Measurements from ENCODE around the gene CSNK2A3.
"Not testable (repeated sequence)": the region's sequence is repeated elsewhere in the genome, so short reads cannot be mapped to it uniquely, and the experiment has no call there.

Gene CSNK2A3

GRCh38 chr11:11352878-11353277, at the start of gene CSNK2A3:
Gene CSNK2A3, minus strand, starts transcription at chr11:11353250. Its CDS starts 131 bp downstream, at chr11:11353119.
- FAIRE-seq: peak; percentile 48
- DNase-seq (ENCODE audit: insufficient read length, low spot score): not testable (repeated sequence)

GRCh38 chr11:11401960-11402535, 49.0 kb upstream of the CSNK2A3 start:
- FAIRE-seq (no peak), DNase-seq (ENCODE audit: insufficient read length, low spot score) (no peak)

GRCh38 chr11:11400635-11401232, 47.7 kb upstream of the CSNK2A3 start:
- no peak for DNase-seq (ENCODE audit: insufficient read length, low spot score)
- no peak for FAIRE-seq

- DNase-seq (ENCODE audit: insufficient read length, low spot score): no peak
- FAIRE-seq: no peak
These were observed 47.1 kb upstream of the CSNK2A3 start for GRCh38 chr11:11400121-11400520.

GRCh38 chr11:11397781-11398180, 44.7 kb upstream of the CSNK2A3 start:
- FAIRE-seq: no peak
- no peak for DNase-seq (ENCODE audit: insufficient read length, low spot score)

GRCh38 chr11:11397036-11397415, 44.0 kb upstream of the CSNK2A3 start:
- DNase-seq (ENCODE audit: insufficient read length, low spot score) (no peak), FAIRE-seq (no peak)

GRCh38 chr11:11396301-11397035, 43.4 kb upstream of the CSNK2A3 start:
- FAIRE-seq: no peak
- DNase-seq (ENCODE audit: insufficient read length, low spot score): no peak

- FAIRE-seq (no peak), DNase-seq (ENCODE audit: insufficient read length, low spot score) (no peak)
These were observed 42.1 kb upstream of the CSNK2A3 start for GRCh38 chr11:11395126-11395525.

- DNase-seq (ENCODE audit: insufficient read length, low spot score) (no peak), FAIRE-seq (no peak)
These were observed 41.2 kb upstream of the CSNK2A3 start for GRCh38 chr11:11394241-11394640.

- peak; percentile 35 for DNase-seq (ENCODE audit: insufficient read length, low spot score)
- FAIRE-seq: no peak
These were observed 38.9 kb upstream of the CSNK2A3 start for GRCh38 chr11:11391796-11392463.

GRCh38 chr11:11391169-11391568, 38.1 kb upstream of the CSNK2A3 start:
- DNase-seq (ENCODE audit: insufficient read length, low spot score) (no peak), FAIRE-seq (no peak)

- DNase-seq (ENCODE audit: insufficient read length, low spot score) (no peak), FAIRE-seq (no peak)
These were observed 37.2 kb upstream of the CSNK2A3 start for GRCh38 chr11:11390068-11390771.

- no peak for FAIRE-seq
- DNase-seq (ENCODE audit: insufficient read length, low spot score): no peak
These were observed 36.2 kb upstream of the CSNK2A3 start for GRCh38 chr11:11389238-11389637.

GRCh38 chr11:11387622-11388305, 34.7 kb upstream of the CSNK2A3 start:
- DNase-seq (ENCODE audit: insufficient read length, low spot score) (no peak), FAIRE-seq (no peak)

- FAIRE-seq (no peak), DNase-seq (ENCODE audit: insufficient read length, low spot score) (no peak)
These were observed 34.2 kb upstream of the CSNK2A3 start for GRCh38 chr11:11387207-11387606.

GRCh38 chr11:11384829-11385228, 31.8 kb upstream of the CSNK2A3 start:
- FAIRE-seq: no peak

GRCh38 chr11:11383995-11384394, 30.9 kb upstream of the CSNK2A3 start:
- DNase-seq (ENCODE audit: insufficient read length, low spot score) (no peak), FAIRE-seq (no peak)

More at GRCh38 chr11:11384829-11385228, 31.8 kb upstream of the CSNK2A3 start:
- DNase-seq (ENCODE audit: insufficient read length, low spot score): no peak

- FAIRE-seq: no peak
- no peak for DNase-seq (ENCODE audit: insufficient read length, low spot score)
These were observed 29.9 kb upstream of the CSNK2A3 start for GRCh38 chr11:11382858-11383532.

- FAIRE-seq (no peak), DNase-seq (ENCODE audit: insufficient read length, low spot score) (no peak)
These were observed 28.5 kb upstream of the CSNK2A3 start for GRCh38 chr11:11381471-11382105.

Measured in HTR-8/SVneo (cell line).